ENCODE measurements around the gene VPS26B.
"Not testable (repeated sequence)": the region's sequence is repeated elsewhere in the genome, so short reads cannot be mapped to it uniquely, and the experiment has no call there.

The VPS26B gene

GRCh38 chr11:134223836-134224709 is at the start of gene VPS26B, which contains the start of gene NCAPD3:
VPS26B (plus strand) TSS chr11:134224671; CDS start chr11:134225123, 452 bp downstream.
NCAPD3 (minus strand) TSS chr11:134223967; CDS start chr11:134223926, 41 bp downstream.
- peak; percentile 94 for DNase-seq (ENCODE audit: low read depth)

- no peak for DNase-seq (ENCODE audit: low read depth)
Observed at GRCh38 chr11:134176284-134176683, 48.2 kb upstream of the VPS26B start.

- no peak for DNase-seq (ENCODE audit: low read depth)
Observed at GRCh38 chr11:134178032-134178674, 46.3 kb upstream of the VPS26B start.

- DNase-seq (ENCODE audit: low read depth) = no peak
Observed at GRCh38 chr11:134181707-134182106, 42.8 kb upstream of the VPS26B start.

GRCh38 chr11:134188092-134188491 is 36.4 kb upstream of the VPS26B start:
- not testable (repeated sequence) for DNase-seq (ENCODE audit: low read depth)

- no peak for DNase-seq (ENCODE audit: low read depth)
Observed at GRCh38 chr11:134196756-134197155, 27.7 kb upstream of the VPS26B start.

GRCh38 chr11:134199531-134199930 is 24.9 kb upstream of the VPS26B start:
- no peak for DNase-seq (ENCODE audit: low read depth)

GRCh38 chr11:134200688-134201087 is 23.8 kb upstream of the VPS26B start:
- DNase-seq (ENCODE audit: low read depth) = no peak

- no peak for DNase-seq (ENCODE audit: low read depth)
Observed at GRCh38 chr11:134202661-134203060, 21.8 kb upstream of the VPS26B start.

GRCh38 chr11:134205729-134206128 is 18.7 kb upstream of the VPS26B start:
- no peak for DNase-seq (ENCODE audit: low read depth)

- no peak for DNase-seq (ENCODE audit: low read depth)
Observed at GRCh38 chr11:134206185-134206584, 18.3 kb upstream of the VPS26B start.

- DNase-seq (ENCODE audit: low read depth) = no peak
Observed at GRCh38 chr11:134207538-134208239, 16.8 kb upstream of the VPS26B start.

- no peak for DNase-seq (ENCODE audit: low read depth)
Observed at GRCh38 chr11:134215836-134216235, 8.6 kb upstream of the VPS26B start.

GRCh38 chr11:134216816-134217215 is 7.7 kb upstream of the VPS26B start:
- DNase-seq (ENCODE audit: low read depth) = no peak

- DNase-seq (ENCODE audit: low read depth) = no peak
Observed at GRCh38 chr11:134223121-134223520, 1.4 kb upstream of the VPS26B start.

- peak; percentile 49 for DNase-seq (ENCODE audit: low read depth)
Observed at GRCh38 chr11:134224710-134225664, 516 bp downstream of the VPS26B start.

GRCh38 chr11:134226806-134227325 is 2.4 kb downstream of the VPS26B start:
- no peak for DNase-seq (ENCODE audit: low read depth)

- no peak for DNase-seq (ENCODE audit: low read depth)
Observed at GRCh38 chr11:134228625-134229024, 4.2 kb downstream of the VPS26B start.

GRCh38 chr11:134229126-134229790 is 4.8 kb downstream of the VPS26B start:
- DNase-seq (ENCODE audit: low read depth) = no peak

GRCh38 chr11:134230339-134230738 is 5.9 kb downstream of the VPS26B start:
- DNase-seq (ENCODE audit: low read depth) = no peak

Data from stimulated activated CD8-positive, alpha-beta memory T cell treated with anti-CD3 and anti-CD28 coated beads, Interleukin-7, amount 100 ng/mL, for 24 hours (primary cell).